Transverse colon (tissue), 4 donors: ENCODE measurements around the gene DDX51.

ENCODE experiments used
- POLR2A ChIP-seq: fragments of 450-650 bp; IDR thresholded peaks from one replicate; pipeline ENCODE4 v1.6.1; 2016; ENCODE audit warnings: antibody characterized with exemption, mild to moderate bottlenecking, moderate library complexity
- POLR2AphosphoS5 ChIP-seq, 3 donors: sonication (generic); formaldehyde crosslinking; IDR thresholded peaks; one replicate each; pipeline ENCODE4 v1.6.1; 2016; ENCODE audit warnings: antibody characterized with exemption in 3 of 3
- TF ChIP-seq, protein P1 (sequence below), 5 experiments: fragments of 200-600 bp in 3 of 5; fragments of 450-650 bp in 2 of 5; sonication (generic) in 3 of 5; IDR thresholded peaks; 1 replicate in 2 of 5; 2 replicates in 3 of 5; pipeline ENCODE4 v1.5.1; 2016 to 2017; ENCODE audit warnings: antibody characterized with exemption in 5 of 5, inconsistent platforms in 3 of 5, mild to moderate bottlenecking in 2 of 5, moderate library complexity in 1 of 5

DNA sequence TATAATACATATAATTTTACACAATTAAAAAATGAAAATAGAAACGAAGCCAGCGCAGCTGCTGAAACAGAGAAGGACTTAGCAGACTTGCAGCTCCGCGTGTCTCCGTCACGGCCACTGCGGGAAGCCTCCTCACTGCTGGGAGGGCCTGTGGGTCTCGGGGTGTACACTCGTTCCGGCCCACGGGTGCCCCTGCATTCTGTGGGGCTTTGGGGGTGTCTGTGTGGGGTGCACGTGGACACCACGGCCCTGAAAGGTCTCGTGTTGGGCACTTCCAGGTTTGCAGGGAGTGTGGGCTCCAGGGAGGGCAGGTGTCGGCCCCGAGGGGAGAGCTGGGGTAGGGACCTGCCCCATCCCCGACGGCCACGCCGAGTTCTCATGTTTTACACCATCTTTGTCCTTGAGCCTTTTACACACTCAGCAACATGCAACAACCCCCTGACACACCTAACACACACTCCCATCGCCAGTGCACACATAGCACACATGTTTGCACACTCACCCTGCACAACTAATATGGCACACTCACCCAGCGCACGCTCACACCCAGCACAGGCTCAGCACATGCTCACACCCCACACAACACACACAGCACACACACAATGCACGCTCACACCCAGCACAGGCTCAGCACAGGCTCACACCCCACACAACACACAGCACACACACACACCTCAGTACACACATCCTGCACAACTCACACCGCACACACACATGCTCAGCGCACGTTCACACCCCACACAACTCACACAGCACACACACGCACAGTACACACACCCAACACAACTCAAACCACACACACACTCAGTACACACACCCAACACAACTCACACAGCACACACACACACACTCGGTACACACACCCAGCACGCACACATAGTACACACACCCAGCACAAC lies 36.8 kb upstream of the DDX51 start:
- no peak for TF ChIP-seq POLR2A
- TF ChIP-seq POLR2AphosphoS5 (IDR thresholded peaks at IDR 0.05) = no peak
- TF ChIP-seq, protein P1, sequence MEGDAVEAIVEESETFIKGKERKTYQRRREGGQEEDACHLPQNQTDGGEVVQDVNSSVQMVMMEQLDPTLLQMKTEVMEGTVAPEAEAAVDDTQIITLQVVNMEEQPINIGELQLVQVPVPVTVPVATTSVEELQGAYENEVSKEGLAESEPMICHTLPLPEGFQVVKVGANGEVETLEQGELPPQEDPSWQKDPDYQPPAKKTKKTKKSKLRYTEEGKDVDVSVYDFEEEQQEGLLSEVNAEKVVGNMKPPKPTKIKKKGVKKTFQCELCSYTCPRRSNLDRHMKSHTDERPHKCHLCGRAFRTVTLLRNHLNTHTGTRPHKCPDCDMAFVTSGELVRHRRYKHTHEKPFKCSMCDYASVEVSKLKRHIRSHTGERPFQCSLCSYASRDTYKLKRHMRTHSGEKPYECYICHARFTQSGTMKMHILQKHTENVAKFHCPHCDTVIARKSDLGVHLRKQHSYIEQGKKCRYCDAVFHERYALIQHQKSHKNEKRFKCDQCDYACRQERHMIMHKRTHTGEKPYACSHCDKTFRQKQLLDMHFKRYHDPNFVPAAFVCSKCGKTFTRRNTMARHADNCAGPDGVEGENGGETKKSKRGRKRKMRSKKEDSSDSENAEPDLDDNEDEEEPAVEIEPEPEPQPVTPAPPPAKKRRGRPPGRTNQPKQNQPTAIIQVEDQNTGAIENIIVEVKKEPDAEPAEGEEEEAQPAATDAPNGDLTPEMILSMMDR (IDR thresholded peaks at IDR 0.05) = no peak
